Osteoblast (primary cell): Measurements from ENCODE around the gene VASH2. TPM values are rescaled to one million over a fixed set of nuclear protein-coding genes. Genes with fewer than 3 reads are reported as not detected.
"Not testable (repeated sequence)": the region's sequence is repeated elsewhere in the genome, so short reads cannot be mapped to it uniquely, and the experiment has no call there.

Experiments
- DNase-seq: peaks from one replicate; pipeline ENCODE4 v3.0.0; 2011; ENCODE audit warnings: low spot score, mixed read lengths; ENCODE audit not compliant: insufficient read length; ENCODE audit errors: missing footprints
- H2AFZ ChIP-seq: 2 replicates; pipeline ENCODE4 v1.6.0; 2011; ENCODE audit warnings: mild to moderate bottlenecking, low read length
- H3K27ac ChIP-seq: 2 replicates; pipeline ENCODE4 v1.5.1; 2011; ENCODE audit warnings: mild to moderate bottlenecking, low read depth, low read length, moderate library complexity
- H3K27me3 ChIP-seq: 2 replicates; pipeline ENCODE4 v1.6.0; 2012; ENCODE audit warnings: mild to moderate bottlenecking, control low read depth, inconsistent platforms, low read length, moderate library complexity; ENCODE audit not compliant: insufficient read depth
- H3K36me3 ChIP-seq: 2 replicates; pipeline ENCODE4 v1.5.1; 2011; ENCODE audit warnings: mild to moderate bottlenecking, low read length, control low read depth, moderate library complexity; ENCODE audit not compliant: insufficient read depth
- H3K4me1 ChIP-seq: 2 replicates; pipeline ENCODE4 v1.5.1; 2011; ENCODE audit warnings: mild to moderate bottlenecking, low read length, control low read depth, moderate library complexity; ENCODE audit not compliant: insufficient read depth
- H3K4me2 ChIP-seq: 2 replicates; pipeline ENCODE4 v1.6.0; 2011; ENCODE audit warnings: mild to moderate bottlenecking, low read length; ENCODE audit not compliant: insufficient read depth
- H3K4me3 ChIP-seq: fragments of 200-600 bp; sonication (generic); 3 replicates; pipeline ENCODE4 v1.5.1; 2012; ENCODE audit warnings: mild to moderate bottlenecking, low read length, inconsistent platforms; ENCODE audit not compliant: insufficient read depth
- H3K79me2 ChIP-seq: 2 replicates; pipeline ENCODE4 v1.6.0; 2012; ENCODE audit warnings: mild to moderate bottlenecking, low read length, control low read depth, inconsistent platforms; ENCODE audit not compliant: insufficient read depth
- H3K9me3 ChIP-seq: 2 replicates; pipeline ENCODE4 v1.5.1; 2011; ENCODE audit warnings: low read depth, low read length, control low read depth
- H4K20me1 ChIP-seq: 2 replicates; pipeline ENCODE4 v1.6.0; 2012; ENCODE audit warnings: mild to moderate bottlenecking, low read length, control low read depth; ENCODE audit not compliant: insufficient read depth
- total RNA-seq: library from RNA; depleted of rRNA; stranded (reverse); fragments of >200 nt; gene quantifications from 2 replicates; pipeline ENCODE4 v1.2.3, GENCODE V29; 2012
- TF ChIP-seq, protein P1 (sequence below): IDR thresholded peaks from 2 replicates; pipeline ENCODE4 v1.5.1; 2011; ENCODE audit warnings: mild to moderate bottlenecking, low read depth, low read length, moderate library complexity; ENCODE audit errors: extremely low read depth

The VASH2 gene
- total RNA-seq, 1 donor = 1.1 TPM

DNA sequence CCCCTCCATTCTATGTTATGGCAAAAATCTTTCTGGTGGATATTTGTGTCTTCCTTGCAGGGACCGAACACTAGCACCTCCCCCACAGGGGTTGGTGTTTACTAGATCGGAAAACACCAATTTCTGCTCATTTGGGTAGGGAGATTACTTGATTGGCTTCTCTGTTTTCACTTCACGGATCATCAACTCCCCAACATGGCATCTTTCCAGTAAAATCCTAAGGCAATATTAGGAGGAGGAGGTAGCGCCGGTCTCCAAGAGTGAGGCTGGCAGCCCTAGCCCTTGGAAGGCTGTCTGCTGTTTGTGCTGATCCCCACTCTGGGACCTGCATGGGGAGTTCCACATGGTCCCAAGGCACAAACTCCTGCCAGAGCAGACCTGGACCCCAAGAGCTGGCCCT lies 12.2 kb downstream of the VASH2 start:
- TF ChIP-seq, protein P1, sequence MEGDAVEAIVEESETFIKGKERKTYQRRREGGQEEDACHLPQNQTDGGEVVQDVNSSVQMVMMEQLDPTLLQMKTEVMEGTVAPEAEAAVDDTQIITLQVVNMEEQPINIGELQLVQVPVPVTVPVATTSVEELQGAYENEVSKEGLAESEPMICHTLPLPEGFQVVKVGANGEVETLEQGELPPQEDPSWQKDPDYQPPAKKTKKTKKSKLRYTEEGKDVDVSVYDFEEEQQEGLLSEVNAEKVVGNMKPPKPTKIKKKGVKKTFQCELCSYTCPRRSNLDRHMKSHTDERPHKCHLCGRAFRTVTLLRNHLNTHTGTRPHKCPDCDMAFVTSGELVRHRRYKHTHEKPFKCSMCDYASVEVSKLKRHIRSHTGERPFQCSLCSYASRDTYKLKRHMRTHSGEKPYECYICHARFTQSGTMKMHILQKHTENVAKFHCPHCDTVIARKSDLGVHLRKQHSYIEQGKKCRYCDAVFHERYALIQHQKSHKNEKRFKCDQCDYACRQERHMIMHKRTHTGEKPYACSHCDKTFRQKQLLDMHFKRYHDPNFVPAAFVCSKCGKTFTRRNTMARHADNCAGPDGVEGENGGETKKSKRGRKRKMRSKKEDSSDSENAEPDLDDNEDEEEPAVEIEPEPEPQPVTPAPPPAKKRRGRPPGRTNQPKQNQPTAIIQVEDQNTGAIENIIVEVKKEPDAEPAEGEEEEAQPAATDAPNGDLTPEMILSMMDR = no peak
- H3K36me3 ChIP-seq = no peaks in the 10 kb centered on the region
- H3K27me3 ChIP-seq = no peaks in the 10 kb centered on the region
- no peaks in the 10 kb centered on the region for H3K9me3 ChIP-seq
- H2AFZ ChIP-seq = no peak overlapping the region
- H3K4me3 ChIP-seq = no peak overlapping the region
- no peak for DNase-seq
- H3K4me2 ChIP-seq = no peak overlapping the region
- H3K4me1 ChIP-seq = peaks cover 6% of the 10 kb centered on the region
- H4K20me1 ChIP-seq = no peaks in the 10 kb centered on the region
- no peak overlapping the region for H3K27ac ChIP-seq
- H3K79me2 ChIP-seq = no peaks in the 10 kb centered on the region

DNA sequence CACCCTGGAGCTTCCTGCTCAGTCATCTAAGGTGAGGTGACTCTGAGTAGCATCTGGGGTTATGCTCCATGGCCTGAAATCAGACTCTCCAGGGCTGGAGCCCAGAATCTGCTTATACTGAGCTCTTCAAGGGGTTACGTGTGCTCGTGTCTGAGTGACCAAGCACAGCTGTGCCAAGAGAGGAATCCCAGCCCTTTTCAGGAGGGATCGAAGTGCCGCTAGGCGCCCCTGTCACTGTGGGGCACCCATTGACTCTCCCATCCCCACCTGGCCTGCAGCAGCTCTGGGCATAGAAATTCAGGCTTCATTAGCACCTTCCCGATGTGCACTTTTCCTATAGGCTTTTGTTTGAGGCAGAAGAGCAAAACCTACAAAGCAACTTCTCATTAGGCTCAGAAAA lies 13.8 kb downstream of the VASH2 start:
- no peak for DNase-seq
- Histone ChIP-seq H3K9me3 (no peaks in the 10 kb centered on the region), H3K27ac (no peak overlapping the region), H3K79me2 (no peaks in the 10 kb centered on the region), H2AFZ (no peak overlapping the region), H3K4me2 (no peak overlapping the region), H3K4me3 (no peak overlapping the region), H3K36me3 (no peaks in the 10 kb centered on the region), H4K20me1 (no peaks in the 10 kb centered on the region), H3K27me3 (no peaks in the 10 kb centered on the region), H3K4me1 (no peaks in the 10 kb centered on the region)
- TF ChIP-seq, protein P1 = no peak

DNA sequence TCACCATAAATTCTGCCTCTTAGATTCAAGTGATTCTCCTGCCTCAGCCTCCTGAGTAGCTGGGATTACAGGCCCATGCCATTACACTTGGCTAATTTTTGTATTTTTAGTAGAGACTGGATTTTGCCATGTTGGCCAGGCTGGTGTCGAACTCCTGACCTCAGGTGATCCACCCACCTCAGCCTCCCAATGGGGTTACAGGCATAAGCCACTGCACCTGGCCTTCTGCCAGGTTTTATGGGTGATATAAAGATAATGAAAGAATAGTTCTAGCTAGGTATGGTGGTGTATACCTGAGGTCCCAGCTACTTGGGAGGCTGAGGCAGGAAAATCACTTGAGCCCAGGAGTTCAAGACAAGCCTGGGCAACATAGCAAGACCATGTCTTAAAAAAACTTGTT lies 14.7 kb downstream of the VASH2 start:
- H3K9me3 ChIP-seq, DNase-seq, H3K4me1 ChIP-seq, H3K4me2 ChIP-seq, H3K36me3 ChIP-seq, H3K27ac ChIP-seq, H3K79me2 ChIP-seq, H2AFZ ChIP-seq, H4K20me1 ChIP-seq, H3K4me3 ChIP-seq, H3K27me3 ChIP-seq: not testable (repeated sequence)

DNA sequence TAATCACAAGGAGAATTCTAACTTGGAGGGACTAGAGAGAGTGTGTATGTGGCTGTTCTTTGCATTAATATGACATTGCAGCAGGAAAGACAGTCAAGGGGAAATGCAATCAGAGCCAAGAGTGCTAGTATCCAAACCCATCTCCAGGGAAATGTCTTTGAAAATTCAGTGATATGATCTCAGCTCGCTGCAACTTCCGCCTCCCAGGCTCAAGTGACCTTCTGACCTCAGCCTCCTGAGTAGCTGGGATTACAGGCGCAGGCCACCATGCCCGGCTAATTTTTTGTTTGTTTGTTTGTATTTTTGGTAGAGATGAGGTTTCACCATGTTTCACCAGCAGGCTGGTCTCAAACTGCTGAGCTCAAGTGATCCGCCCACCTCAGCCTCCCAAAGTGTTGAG lies 16.3 kb downstream of the VASH2 start:
- no peak overlapping the region for H3K27ac ChIP-seq
- no peaks in the 10 kb centered on the region for H3K79me2 ChIP-seq
- peaks cover 1% of the 10 kb centered on the region for H3K27me3 ChIP-seq
- TF ChIP-seq, protein P1 = no peak
- H3K36me3 ChIP-seq = no peaks in the 10 kb centered on the region
- H2AFZ ChIP-seq = no peak overlapping the region
- DNase-seq = no peak
- H3K4me1 ChIP-seq = no peaks in the 10 kb centered on the region
- no peaks in the 10 kb centered on the region for H3K9me3 ChIP-seq
- no peaks in the 10 kb centered on the region for H4K20me1 ChIP-seq
- H3K4me2 ChIP-seq = no peak overlapping the region
- no peak overlapping the region for H3K4me3 ChIP-seq
